ENCODE measurements around the gene TOR3A. TPM values are rescaled to one million over a fixed set of nuclear protein-coding genes. Genes with fewer than 3 reads are reported as not detected.

TOR3A gene
- total and polyA plus RNA-seq, 10 of the 15 experiments (the other 5 are each of a cell fraction or from before 2014, with no cell fraction given): 8.6 to 87.9 (median 46.3) TPM

GRCh38 chr1:179144626-179145025, 62.8 kb downstream of the TOR3A start:
- ChIA-PET SMC1A (ENCODE audit: uncharacterized antibody, unreplicated experiment) (interaction anchor here (1.0 kb wide), 1 partner anchor 12 kb away, joined by 3 read pairs; no protein-coding TSS in a partner anchor), CTCF (no interaction called here), POLR2A (no interaction called here), RAD21 (ENCODE audit: unreplicated experiment) (no interaction called here)
- FAIRE-seq: no peak
- intact Hi-C loops (cut with micrococcal nuclease; ENCODE audit: unreplicated experiment) (no loop called here), in situ Hi-C loops (cut with MboI) (no loop called here)
- WGBS (ENCODE audit: insufficient coverage, insufficient replicate concordance, low lambda C conversion rate, missing lambda C conversion rate): 100% methylated on average over 1 of the region's 1 CpG
- Histone ChIP-seq H3K9ac (ENCODE audit: control insufficient read depth, insufficient read depth, low read length) (no peak overlapping the region), H3K9me3 (replicated peaks; ENCODE audit: control insufficient read depth, insufficient read depth, low read length) (peaks cover 4% of the 10 kb centered on the region), H3K4me2 (ENCODE audit: control insufficient read depth, insufficient read depth) (no peak overlapping the region), H3K4me3 (no peak overlapping the region), H3K36me3 (ENCODE audit: control insufficient read depth in 2 of 2, insufficient read depth in 2 of 2, low read length in 1 of 2) (no peaks in the 10 kb centered on the region; a peak in 1 of 4 replicates), H3K27ac (ENCODE audit: control insufficient read depth, insufficient read depth) (no peak overlapping the region), H2AFZ (ENCODE audit: control insufficient read depth, low read depth, low read length) (no peak overlapping the region), H3K79me2 (ENCODE audit: control insufficient read depth, insufficient read depth, low read length) (no peaks in the 10 kb centered on the region), H3K4me1 (ENCODE audit: control insufficient read depth, insufficient read depth, low read length) (no peaks in the 10 kb centered on the region; the same call in 1 of the 2 replicates), H4K20me1 (ENCODE audit: control insufficient read depth, insufficient read depth) (no peaks in the 10 kb centered on the region), H3K27me3 (replicated peaks in 1 of 2; ENCODE audit: control insufficient read depth in 2 of 2, insufficient read depth in 2 of 2, low read length in 1 of 2) (no peaks in the 10 kb centered on the region)
- BruUV-seq (replicated peaks): no TSS peak
- no peak for ATAC-seq
- DNase-seq (ENCODE audit: low read depth, low spot score): no peak
- TF ChIP-seq RUNX3 (IDR thresholded peaks at IDR 0.05; ENCODE audit: low read length) (no peak), CHD4 (IDR thresholded peaks at IDR 0.05) (no peak), DPF2 (IDR thresholded peaks at IDR 0.05) (no peak), PKNOX1 (IDR thresholded peaks at IDR 0.05) (no peak), NFIC (IDR thresholded peaks at IDR 0.05; ENCODE audit: low read depth, low read length) (no peak), RAD21 (IDR thresholded peaks at IDR 0.05; ENCODE audit: insufficient read depth, low read depth, low read length) (no peak), CHD1 (IDR thresholded peaks at IDR 0.05; ENCODE audit: low read depth, low read length) (no peak), IKZF1 (conservative IDR thresholded peaks at IDR 0.05) (no peak), ATF2 (IDR thresholded peaks at IDR 0.05; ENCODE audit: low read length) (no peak), CTCF (IDR thresholded peaks at IDR 0.05 in 2 of 3, conservative IDR thresholded peaks at IDR 0.05 in 1 of 3; ENCODE audit: control insufficient read depth in 2 of 3, extremely low read depth in 1 of 3, insufficient read depth in 1 of 3, low read depth in 3 of 3, low read length in 3 of 3) (no peak), TCF3 (IDR thresholded peaks at IDR 0.05; ENCODE audit: borderline replicate concordance, insufficient read depth, low read depth, low read length) (no peak)
